ENCODE measurements around the gene JAZF1. TPM values are rescaled to one million over a fixed set of nuclear protein-coding genes. Genes with fewer than 3 reads are reported as not detected.

Gene JAZF1
- total RNA-seq, 1 experiment from 2014 or later: 0.95 TPM

- Mint-ChIP-seq H3K27me3 (ENCODE audit: insufficient read depth, unreplicated experiment) (no peaks in the 10 kb centered on the region), H3K4me1 (ENCODE audit: low read depth, unreplicated experiment) (peaks cover 7% of the 10 kb centered on the region), H3K9me3 (ENCODE audit: unreplicated experiment) (no peaks in the 10 kb centered on the region), H3K4me3 (ENCODE audit: unreplicated experiment) (no peak overlapping the region), H3K36me3 (ENCODE audit: insufficient read depth, unreplicated experiment) (no peaks in the 10 kb centered on the region), H3K27ac (ENCODE audit: unreplicated experiment) (no peak overlapping the region)
- POLR2A ChIA-PET: no interaction called here
- H3K27me3 ChIP-seq (replicated peaks; ENCODE audit: control insufficient read depth, insufficient read depth, low read length): no peaks in the 10 kb centered on the region
- no peaks in the 10 kb centered on the region for H3K4me1 ChIP-seq
- intact Hi-C loops (cut with micrococcal nuclease; ENCODE audit: unreplicated experiment): no loop called here
- DNase-seq: no peak
- no peak overlapping the region for H3K4me3 ChIP-seq (ENCODE audit: low read depth, low read length)
- H3K36me3 ChIP-seq (ENCODE audit: control insufficient read depth, insufficient read depth, low read length): no peaks in the 10 kb centered on the region
- H3K9me3 ChIP-seq: no peaks in the 10 kb centered on the region
- no TSS peak for BruUV-seq (replicated peaks)
- CTCF ChIA-PET: no interaction called here
- no peak for TF ChIP-seq CTCF (IDR thresholded peaks at IDR 0.05; ENCODE audit: insufficient read depth in 1 of 2, low read depth in 1 of 2, low read length in 1 of 2, severe bottlenecking in 1 of 2, unreplicated experiment in 1 of 2)
Measured at GRCh38 chr7:28112883-28113540, 67.6 kb downstream of the JAZF1 start.

GRCh38 chr7:28112467-28112866, 68.1 kb downstream of the JAZF1 start:
- Histone ChIP-seq H3K36me3 (ENCODE audit: control insufficient read depth, insufficient read depth, low read length) (no peaks in the 10 kb centered on the region), H3K9me3 (no peaks in the 10 kb centered on the region), H3K27me3 (replicated peaks; ENCODE audit: control insufficient read depth, insufficient read depth, low read length) (no peaks in the 10 kb centered on the region), H3K4me3 (ENCODE audit: low read depth, low read length) (no peak overlapping the region), H3K4me1 (no peaks in the 10 kb centered on the region)
- no peak overlapping the region for H3K27ac Mint-ChIP-seq (ENCODE audit: unreplicated experiment)
- H3K4me3 Mint-ChIP-seq (ENCODE audit: unreplicated experiment): no peak overlapping the region
- CTCF ChIA-PET: no interaction called here
- intact Hi-C loops (cut with micrococcal nuclease; ENCODE audit: unreplicated experiment): no loop called here
- no peak for TF ChIP-seq CTCF (IDR thresholded peaks at IDR 0.05; ENCODE audit: insufficient read depth in 1 of 2, low read depth in 1 of 2, low read length in 1 of 2, severe bottlenecking in 1 of 2, unreplicated experiment in 1 of 2)
- H3K27me3 Mint-ChIP-seq (ENCODE audit: insufficient read depth, unreplicated experiment): no peaks in the 10 kb centered on the region
- POLR2A ChIA-PET: no interaction called here
- H3K9me3 Mint-ChIP-seq (ENCODE audit: unreplicated experiment): no peaks in the 10 kb centered on the region
- no peak for DNase-seq
- no peaks in the 10 kb centered on the region for H3K36me3 Mint-ChIP-seq (ENCODE audit: insufficient read depth, unreplicated experiment)
- peaks cover 7% of the 10 kb centered on the region for H3K4me1 Mint-ChIP-seq (ENCODE audit: low read depth, unreplicated experiment)
- BruUV-seq (replicated peaks): no TSS peak

GRCh38 chr7:28112012-28112411, 68.6 kb downstream of the JAZF1 start:
- H3K4me1 ChIP-seq: no peaks in the 10 kb centered on the region
- no peaks in the 10 kb centered on the region for H3K9me3 ChIP-seq
- Mint-ChIP-seq H3K27me3 (ENCODE audit: insufficient read depth, unreplicated experiment) (no peaks in the 10 kb centered on the region), H3K36me3 (ENCODE audit: insufficient read depth, unreplicated experiment) (no peaks in the 10 kb centered on the region), H3K4me3 (ENCODE audit: unreplicated experiment) (no peak overlapping the region), H3K27ac (ENCODE audit: unreplicated experiment) (no peak overlapping the region), H3K4me1 (ENCODE audit: low read depth, unreplicated experiment) (peaks cover 7% of the 10 kb centered on the region), H3K9me3 (ENCODE audit: unreplicated experiment) (no peaks in the 10 kb centered on the region)
- H3K4me3 ChIP-seq (ENCODE audit: low read depth, low read length): no peak overlapping the region
- H3K27me3 ChIP-seq (replicated peaks; ENCODE audit: control insufficient read depth, insufficient read depth, low read length): no peaks in the 10 kb centered on the region
- intact Hi-C loops (cut with micrococcal nuclease; ENCODE audit: unreplicated experiment): no loop called here
- ChIA-PET POLR2A (no interaction called here), CTCF (no interaction called here)
- H3K36me3 ChIP-seq (ENCODE audit: control insufficient read depth, insufficient read depth, low read length): no peaks in the 10 kb centered on the region
- no peak for DNase-seq
- no TSS peak for BruUV-seq (replicated peaks)
- TF ChIP-seq CTCF (IDR thresholded peaks at IDR 0.05; ENCODE audit: insufficient read depth in 1 of 2, low read depth in 1 of 2, low read length in 1 of 2, severe bottlenecking in 1 of 2, unreplicated experiment in 1 of 2): no peak
